GM21786 (cell line): ENCODE measurements around the gene MAPKAPK3.
A peak's percentile ranks its signal among the peaks of the same experiment; 100 is the strongest.

Experiments used
- ATAC-seq: cut with Tn5 transposase; IDR thresholded peaks from one replicate; pipeline ENCODE4 v1.9.1; 2021; ENCODE audit not compliant: unreplicated experiment

Gene MAPKAPK3

GRCh38 chr3:50608278-50608677, 8.7 kb upstream of the MAPKAPK3 start:
- no peak for ATAC-seq

DNA sequence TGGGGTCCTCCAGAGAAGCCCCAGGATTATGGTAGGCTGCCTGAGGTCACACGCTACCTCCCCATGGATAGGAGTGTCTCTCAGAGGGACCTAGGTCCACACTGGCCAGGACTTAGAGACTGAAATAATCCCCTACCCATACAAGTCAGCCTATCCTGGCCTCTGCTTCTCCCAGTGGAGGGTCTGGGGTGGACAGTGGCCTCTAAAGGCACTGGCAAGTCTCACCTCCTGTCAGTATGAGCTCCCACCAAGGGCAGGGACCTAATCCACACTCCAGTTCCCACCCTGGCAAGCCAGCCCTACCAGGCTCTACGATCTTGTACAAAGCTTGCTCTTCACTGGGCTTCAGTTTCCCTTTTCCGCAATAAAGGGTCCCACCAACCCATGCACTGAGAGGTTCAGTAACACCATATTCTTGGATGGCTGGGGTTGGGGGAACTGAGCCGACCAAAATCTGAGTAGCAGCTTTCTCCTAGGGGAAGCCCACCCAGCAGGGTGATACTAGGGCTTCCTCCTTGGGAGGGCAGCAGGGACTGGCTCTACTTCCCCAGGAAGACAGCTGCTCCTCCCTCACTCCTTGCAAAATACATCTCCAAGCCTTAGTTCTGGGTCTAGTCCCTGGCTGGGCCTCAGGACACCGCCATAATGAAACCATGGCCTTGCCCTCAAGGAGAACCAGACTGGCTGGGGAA, 7.7 kb upstream of the MAPKAPK3 start:
- ATAC-seq, result no peak

DNA sequence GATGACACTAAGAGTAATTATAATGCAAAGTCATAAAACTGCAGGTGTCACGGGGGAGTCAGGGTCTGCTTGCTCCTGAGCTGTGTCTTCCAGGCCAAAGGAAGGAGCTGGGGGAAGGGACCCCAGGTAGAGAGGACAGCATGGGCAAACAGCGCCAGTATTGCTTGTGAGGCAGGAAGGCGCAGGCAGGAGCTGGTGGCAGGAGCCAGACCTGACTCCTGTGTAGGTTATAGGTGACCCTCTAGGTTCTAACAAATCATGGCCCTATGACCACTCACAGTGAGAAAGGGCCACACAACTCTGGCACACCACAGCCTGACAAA, 7.2 kb upstream of the MAPKAPK3 start:
- no peak for ATAC-seq

GRCh38 chr3:50610181-50610971, 6.6 kb upstream of the MAPKAPK3 start:
- no peak for ATAC-seq

- no peak for ATAC-seq
Observed at GRCh38 chr3:50610992-50611463, 5.9 kb upstream of the MAPKAPK3 start.

DNA sequence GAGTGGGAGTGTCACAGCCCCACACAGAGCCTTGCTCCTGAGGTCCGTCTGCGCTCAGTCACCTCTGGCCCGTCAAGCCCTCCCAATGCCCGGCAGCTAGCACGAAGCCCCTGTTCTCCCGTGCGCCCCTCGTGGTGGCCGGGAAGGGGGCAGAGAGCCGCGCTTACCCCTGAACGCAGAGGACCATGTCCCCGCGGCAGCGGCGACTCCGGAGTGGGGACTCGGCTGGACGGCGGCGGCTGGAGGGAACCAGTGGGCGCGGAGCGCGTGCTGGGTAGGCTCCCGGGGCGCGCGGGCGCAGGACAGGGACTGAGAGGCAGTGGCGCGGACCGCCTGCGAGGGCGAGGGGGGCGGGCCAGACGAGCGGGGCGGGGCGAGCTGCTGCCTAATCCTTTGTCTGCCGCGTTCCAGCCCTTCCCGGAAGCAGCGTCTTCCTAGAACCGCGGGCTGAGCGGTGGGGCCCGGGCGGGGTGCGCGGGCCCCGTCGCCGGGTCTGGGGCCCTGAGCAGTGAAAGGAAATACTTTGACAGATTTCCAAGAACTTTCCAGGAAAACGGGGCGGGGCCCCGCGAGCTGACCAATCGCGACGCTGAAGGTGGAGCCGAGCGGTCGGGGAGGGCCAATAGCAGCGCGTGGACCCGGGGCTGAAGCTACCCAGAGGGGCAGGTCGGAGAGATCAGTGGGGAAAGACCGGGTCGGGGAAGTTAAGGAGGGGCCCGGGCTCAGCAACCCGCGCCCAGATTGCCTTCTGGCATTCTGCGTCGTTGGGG, 5.3 kb upstream of the MAPKAPK3 start, which contains the start of gene CISH:
CISH (minus strand) TSS at position 311 of the 770 bp plus-strand sequence; CDS start at position 187, 124 bp downstream.
- ATAC-seq, result peak; percentile 71

GRCh38 chr3:50612234-50612882, 4.6 kb upstream of the MAPKAPK3 start:
- ATAC-seq, result no peak

DNA sequence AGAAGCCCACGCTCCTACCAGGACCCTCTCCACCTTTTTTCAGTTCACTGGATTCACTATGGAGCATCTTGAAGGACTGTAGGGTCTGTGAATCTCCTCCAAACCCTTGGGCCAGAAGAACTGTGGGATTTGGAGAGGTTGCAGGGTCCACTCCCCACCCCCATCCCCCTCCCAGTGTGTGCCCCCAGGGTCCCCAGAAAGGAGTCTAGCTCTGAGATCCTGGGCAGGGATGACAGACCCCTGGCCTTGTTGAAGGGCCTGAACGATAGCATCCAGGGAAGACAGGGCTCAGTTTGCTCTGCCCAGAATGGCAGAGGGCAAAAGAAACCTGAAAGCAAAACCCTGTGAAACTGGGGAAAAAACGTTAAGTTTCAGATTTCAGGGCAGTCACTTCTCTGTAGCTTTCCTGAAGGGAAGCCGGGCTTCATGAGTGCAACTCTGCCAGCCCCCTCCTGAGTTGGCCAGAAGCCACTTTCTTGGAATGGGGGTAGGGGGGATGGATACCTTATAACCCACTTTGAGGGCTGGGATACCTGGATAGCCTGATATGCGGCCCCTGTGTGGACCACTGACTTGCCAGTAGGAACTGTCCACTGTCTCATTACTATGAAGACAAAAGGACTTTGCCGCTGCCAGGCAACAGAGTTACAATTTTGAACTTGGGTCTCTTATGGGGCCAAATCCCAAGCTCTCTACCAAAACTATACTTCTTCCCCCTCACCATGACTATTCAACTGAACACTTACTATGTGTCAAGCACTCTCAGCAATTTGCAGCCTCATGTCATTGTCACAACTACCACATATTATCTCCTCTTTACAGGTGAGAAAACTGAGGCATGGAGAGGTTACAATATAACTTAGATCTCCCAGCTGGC, 3.7 kb upstream of the MAPKAPK3 start:
- no peak for ATAC-seq

DNA sequence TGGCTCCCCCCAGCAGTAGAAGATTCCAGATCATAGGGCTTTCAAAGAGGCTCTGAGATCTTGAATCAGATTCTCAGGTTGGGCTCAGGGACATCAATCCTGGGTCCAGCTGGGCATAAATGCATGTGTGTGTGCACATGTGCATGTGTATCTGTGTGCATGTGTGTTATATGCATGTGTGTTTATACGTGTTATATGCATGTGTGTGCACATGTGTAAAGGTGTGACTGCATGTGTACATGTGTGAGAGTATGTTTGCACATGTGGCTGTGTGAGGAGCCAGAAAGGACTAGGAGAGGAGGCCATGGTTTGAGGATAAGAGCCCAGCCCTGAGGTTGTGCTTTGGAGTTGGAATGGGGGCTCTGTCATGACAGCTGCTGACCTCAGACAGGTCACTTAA, 1.8 kb upstream of the MAPKAPK3 start:
- no peak for ATAC-seq

DNA sequence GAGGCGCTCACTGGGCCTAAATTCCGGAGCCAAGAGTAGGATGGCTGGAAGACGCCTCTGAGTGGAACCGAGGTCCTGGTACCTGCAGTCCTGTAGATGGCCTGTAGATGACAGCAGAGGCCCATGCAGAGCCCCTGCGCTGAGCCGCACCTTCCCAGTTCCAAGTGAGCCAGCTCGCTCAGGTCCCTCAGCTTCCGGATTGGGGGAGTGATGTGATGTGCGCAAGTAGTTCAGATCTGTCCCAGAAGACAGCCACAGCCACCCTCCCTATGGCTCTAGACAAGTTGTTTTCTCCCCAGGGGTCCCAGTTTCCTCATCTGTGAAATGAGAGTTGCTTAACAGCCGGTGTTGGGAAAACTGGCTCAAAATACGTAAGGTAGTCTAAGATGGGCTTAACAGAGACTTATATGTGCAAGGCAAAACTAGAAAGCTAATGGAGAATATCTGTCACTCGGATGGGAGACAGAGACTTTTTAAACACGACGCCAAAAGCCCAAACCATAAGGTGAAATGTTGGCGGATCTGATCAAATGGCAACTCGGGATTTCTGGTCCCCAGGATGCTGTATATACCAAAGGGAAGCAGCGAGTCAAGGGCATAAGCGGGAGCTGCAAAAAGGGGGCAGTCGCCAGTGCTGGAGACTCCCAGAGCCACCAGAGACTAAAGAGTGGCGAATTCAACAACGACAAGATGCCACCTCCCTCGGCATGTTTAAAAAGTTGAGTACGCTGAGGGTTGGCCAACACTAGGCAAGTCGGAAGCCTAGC, 765 bp upstream of the MAPKAPK3 start:
- ATAC-seq, result peak; percentile 22

DNA sequence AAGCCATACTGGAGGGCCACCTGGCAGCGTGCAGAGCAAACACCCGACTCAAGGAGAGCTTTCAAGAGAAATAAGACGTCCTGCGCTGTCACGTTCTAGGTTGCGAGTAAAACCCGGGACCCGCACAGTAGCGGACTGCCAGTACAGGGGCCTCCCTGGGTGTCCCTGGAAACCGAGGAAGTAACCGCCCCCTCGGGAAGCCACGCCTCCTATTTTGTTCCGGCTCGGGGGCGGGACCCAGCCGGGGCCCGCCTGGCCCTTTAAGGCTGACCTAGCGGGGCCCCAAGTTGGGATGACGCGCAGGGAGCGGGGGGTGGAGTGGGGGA, 218 bp upstream of the MAPKAPK3 start:
- ATAC-seq, result peak; percentile 62

- no peak for ATAC-seq
Observed at GRCh38 chr3:50617911-50618481, 1.0 kb downstream of the MAPKAPK3 start.

- no peak for ATAC-seq
Observed at GRCh38 chr3:50620420-50620819, 3.5 kb downstream of the MAPKAPK3 start.

GRCh38 chr3:50620820-50621219, 3.9 kb downstream of the MAPKAPK3 start:
- ATAC-seq, result no peak

GRCh38 chr3:50622881-50623280, 5.9 kb downstream of the MAPKAPK3 start:
- no peak for ATAC-seq

DNA sequence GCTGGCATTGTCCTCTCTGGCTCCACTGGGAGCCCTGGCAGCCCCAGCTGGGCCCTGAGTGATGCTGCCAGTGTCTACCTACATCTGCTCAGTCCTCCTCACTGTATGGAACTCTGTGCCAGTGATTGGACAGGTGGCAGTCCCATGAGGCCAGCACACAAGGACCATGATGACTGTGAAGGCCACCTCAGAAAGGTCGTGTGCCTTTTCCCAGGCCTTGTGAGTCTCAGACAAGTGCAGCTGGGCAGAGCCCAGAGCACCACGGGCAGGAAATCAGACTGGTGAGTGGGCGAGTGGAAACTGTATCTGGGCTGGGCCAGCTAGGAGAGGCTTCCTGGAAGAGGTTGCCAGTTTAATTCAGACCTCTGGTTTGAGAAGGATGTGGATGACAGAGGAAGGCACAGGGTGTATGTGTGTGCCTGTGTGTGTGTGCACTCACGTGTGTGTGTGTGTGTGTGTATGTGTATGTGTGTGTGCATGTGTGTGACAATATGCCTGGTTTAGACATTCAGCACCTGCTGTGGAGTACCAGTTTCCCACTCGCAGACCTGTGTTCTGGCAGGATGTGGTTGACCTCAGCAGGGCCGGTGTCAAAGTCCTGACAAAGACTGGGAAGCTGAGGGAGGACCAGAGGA, 7.0 kb downstream of the MAPKAPK3 start:
- no peak for ATAC-seq

DNA sequence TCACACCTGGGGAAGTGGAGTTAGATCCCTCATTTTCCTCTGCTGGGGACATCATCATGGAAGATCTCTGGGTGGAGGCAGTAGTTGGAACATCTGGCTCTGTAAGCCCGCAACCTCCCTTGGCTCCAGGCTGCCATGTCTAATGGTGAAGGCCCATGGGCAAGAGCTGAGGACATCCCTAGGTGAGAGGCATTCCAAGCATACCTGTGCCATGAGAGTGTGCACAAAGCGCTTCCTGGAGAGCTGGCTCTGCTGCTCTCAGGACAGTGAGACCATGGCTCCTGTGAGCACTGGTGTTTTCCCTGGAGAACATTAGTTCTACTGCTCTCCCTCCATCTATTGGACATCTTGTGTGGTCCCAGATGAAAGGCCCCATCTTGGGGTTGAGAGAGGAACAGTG, 7.7 kb downstream of the MAPKAPK3 start:
- no peak for ATAC-seq

DNA sequence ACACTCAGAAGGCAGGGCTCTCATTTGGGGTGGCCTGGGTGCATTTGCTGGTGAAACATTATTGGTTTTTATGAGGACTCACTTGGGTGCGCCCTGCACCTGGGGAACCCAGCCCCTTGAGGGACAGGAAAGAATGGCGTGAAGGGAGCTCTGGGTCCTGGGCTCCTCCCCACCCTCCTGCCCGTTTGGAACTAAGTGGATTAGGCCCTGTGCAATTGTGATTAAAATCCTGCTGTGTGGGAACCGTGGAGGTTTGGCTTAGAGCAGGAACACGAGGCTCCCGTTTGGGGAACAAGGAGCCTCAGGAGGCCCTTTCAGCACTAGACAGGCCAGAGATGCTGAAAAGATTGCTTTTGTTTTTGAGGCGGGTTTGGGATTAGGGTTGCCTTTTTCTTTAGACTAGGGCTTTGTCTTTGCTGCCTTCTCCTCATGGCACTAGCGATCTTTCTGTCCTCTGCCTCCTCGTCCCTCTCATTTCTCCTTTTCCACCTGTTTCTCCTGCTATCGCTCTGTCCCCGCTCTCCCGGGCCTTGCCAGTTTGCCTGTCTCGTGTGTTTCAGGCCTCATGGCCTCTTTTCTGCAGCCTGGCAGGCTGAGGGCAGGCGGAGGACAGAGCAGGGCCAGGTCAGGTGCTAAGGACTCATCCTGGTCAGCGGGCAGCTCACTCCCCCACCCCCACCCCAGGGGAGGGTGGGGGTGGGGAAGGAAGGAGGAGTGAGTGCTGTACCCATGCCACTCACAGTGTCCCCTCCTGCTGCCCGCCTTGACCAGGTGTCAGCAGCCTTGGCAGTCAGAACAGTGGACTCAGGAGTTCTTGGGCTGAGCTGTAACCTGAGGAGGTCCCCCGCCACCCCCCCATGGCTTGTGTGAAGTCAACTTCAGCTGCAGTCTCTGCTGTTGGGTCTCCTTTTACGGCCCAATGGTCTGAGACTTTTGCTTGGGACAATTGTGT, 8.6 kb downstream of the MAPKAPK3 start:
- no peak for ATAC-seq
